ENCODE measurements around the gene TEAD1. TPM values are rescaled to one million over a fixed set of nuclear protein-coding genes. Genes with fewer than 3 reads are reported as not detected.

TEAD1 gene
- total RNA-seq, 6 experiments from 2014 or later = 28.3 to 41.5 (median 32.2) TPM

GRCh38 chr11:12897390-12897789, 223.2 kb downstream of the TEAD1 start:
- peaks cover 0 to 7% (median 4%) of the 10 kb centered on the region in 4 donors for H3K36me3 ChIP-seq
- peak in 2 of 4 donors; percentile 15 to 69 for ATAC-seq
- intact Hi-C loops (cut with DNase I) = loop anchor here in 1 of 2 donors (10.0 kb wide), 1 partner anchor 293 kb away; no protein-coding TSS in a partner anchor

GRCh38 chr11:12897867-12898266, 223.6 kb downstream of the TEAD1 start:
- no peak for ATAC-seq

More at GRCh38 chr11:12897390-12897789, 223.2 kb downstream of the TEAD1 start:
- H3K27me3 ChIP-seq = no peaks in the 10 kb centered on the region
- no peak overlapping the region for H3K4me3 ChIP-seq
- TF ChIP-seq, protein P1, sequence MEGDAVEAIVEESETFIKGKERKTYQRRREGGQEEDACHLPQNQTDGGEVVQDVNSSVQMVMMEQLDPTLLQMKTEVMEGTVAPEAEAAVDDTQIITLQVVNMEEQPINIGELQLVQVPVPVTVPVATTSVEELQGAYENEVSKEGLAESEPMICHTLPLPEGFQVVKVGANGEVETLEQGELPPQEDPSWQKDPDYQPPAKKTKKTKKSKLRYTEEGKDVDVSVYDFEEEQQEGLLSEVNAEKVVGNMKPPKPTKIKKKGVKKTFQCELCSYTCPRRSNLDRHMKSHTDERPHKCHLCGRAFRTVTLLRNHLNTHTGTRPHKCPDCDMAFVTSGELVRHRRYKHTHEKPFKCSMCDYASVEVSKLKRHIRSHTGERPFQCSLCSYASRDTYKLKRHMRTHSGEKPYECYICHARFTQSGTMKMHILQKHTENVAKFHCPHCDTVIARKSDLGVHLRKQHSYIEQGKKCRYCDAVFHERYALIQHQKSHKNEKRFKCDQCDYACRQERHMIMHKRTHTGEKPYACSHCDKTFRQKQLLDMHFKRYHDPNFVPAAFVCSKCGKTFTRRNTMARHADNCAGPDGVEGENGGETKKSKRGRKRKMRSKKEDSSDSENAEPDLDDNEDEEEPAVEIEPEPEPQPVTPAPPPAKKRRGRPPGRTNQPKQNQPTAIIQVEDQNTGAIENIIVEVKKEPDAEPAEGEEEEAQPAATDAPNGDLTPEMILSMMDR (IDR thresholded peaks at IDR 0.05) = no peak
- TF ChIP-seq POLR2A (IDR thresholded peaks at IDR 0.05) = no peak
- H3K27ac ChIP-seq = no peak overlapping the region
- peaks cover 0 to 8% (median 0%) of the 10 kb centered on the region in 4 donors for H3K4me1 ChIP-seq
- H3K9me3 ChIP-seq = no peaks in the 10 kb centered on the region
- DNase-seq = no peak

DNA sequence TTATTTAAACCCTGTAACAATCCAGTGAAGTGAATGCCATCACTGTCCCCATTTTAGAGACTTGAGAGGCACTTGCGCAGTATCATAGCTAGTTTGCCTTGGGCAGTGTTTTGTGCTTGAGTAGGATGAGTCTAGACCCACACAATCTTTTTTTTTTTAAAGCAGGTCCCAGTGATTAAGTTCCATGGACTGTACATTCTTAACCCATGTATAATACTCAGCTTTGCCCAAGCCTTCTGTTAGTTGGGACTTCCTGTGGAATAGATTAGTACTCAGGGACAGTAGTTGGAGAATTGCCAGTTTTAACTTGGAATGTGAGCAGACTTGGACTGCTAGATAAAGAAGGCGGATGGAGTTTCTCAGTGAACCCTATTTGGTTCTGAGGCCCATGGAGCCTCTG, 226.3 kb downstream of the TEAD1 start:
- peaks cover 0 to 12% (median 6%) of the 10 kb centered on the region in 4 donors for H3K36me3 ChIP-seq
- WGBS (ENCODE audit: insufficient coverage, low coverage, low lambda C conversion rate, missing lambda C conversion rate) = 51% methylated on average over 2 of the region's 2 CpGs
- peak; percentile 62 to 76 (median 67) for ATAC-seq
- intact Hi-C loops (cut with DNase I) = no loop called here
- H3K9me3 ChIP-seq = no peaks in the 10 kb centered on the region
- no peak for DNase-seq
- peaks cover 0 to 8% (median 0%) of the 10 kb centered on the region in 4 donors for H3K4me1 ChIP-seq
- H3K4me3 ChIP-seq = no peak overlapping the region
- no peak overlapping the region for H3K27ac ChIP-seq
- H3K27me3 ChIP-seq = no peaks in the 10 kb centered on the region
- TF ChIP-seq POLR2A (IDR thresholded peaks at IDR 0.05) = no peak
- TF ChIP-seq, protein P1 (IDR thresholded peaks at IDR 0.05) = no peak

More at GRCh38 chr11:12897867-12898266, 223.6 kb downstream of the TEAD1 start:
- no peak for DNase-seq
- intact Hi-C loops (cut with DNase I) = loop anchor here in 1 of 2 donors (10.0 kb wide), 1 partner anchor 293 kb away; no protein-coding TSS in a partner anchor
- WGBS (ENCODE audit: insufficient coverage, low coverage, low lambda C conversion rate, missing lambda C conversion rate) = 58% methylated on average over 3 of the region's 3 CpGs
- Histone ChIP-seq H3K4me1 (peaks cover 0 to 8% (median 0%) of the 10 kb centered on the region in 4 donors), H3K9me3 (no peaks in the 10 kb centered on the region), H3K4me3 (no peak overlapping the region), H3K36me3 (peaks cover 0 to 11% (median 6%) of the 10 kb centered on the region in 4 donors), H3K27me3 (no peaks in the 10 kb centered on the region), H3K27ac (no peak overlapping the region)
- TF ChIP-seq, protein P1 (IDR thresholded peaks at IDR 0.05) = no peak
- no peak for TF ChIP-seq POLR2A (IDR thresholded peaks at IDR 0.05)

- 71% methylated on average over 1 of the region's 1 CpG for WGBS (ENCODE audit: insufficient coverage, low coverage, low lambda C conversion rate, missing lambda C conversion rate)
- no peak for DNase-seq
Observed at GRCh38 chr11:12901272-12901671, 227.1 kb downstream of the TEAD1 start.

More at GRCh38 chr11:12901272-12901671, 227.1 kb downstream of the TEAD1 start:
- Histone ChIP-seq H3K4me1 (peaks cover 0 to 8% (median 0%) of the 10 kb centered on the region in 4 donors), H3K4me3 (no peak overlapping the region), H3K27ac (no peak overlapping the region), H3K27me3 (no peaks in the 10 kb centered on the region), H3K9me3 (no peaks in the 10 kb centered on the region), H3K36me3 (peaks cover 0 to 12% (median 5%) of the 10 kb centered on the region in 4 donors)
- intact Hi-C loops (cut with DNase I) = no loop called here
- peak in 3 of 4 donors; percentile 12 to 59 (median 42) for ATAC-seq
- TF ChIP-seq POLR2A (IDR thresholded peaks at IDR 0.05) = no peak
- TF ChIP-seq, protein P1 (IDR thresholded peaks at IDR 0.05) = no peak
